PC-9 (cell line): ENCODE data around the gene AKR1C4.

Experiments
- EZH2 ChIP-seq: fragments of 200-600 bp; sonication (generic); IDR thresholded peaks from 2 replicates; pipeline ENCODE4 v1.8.0; 2017; ENCODE audit warnings: antibody characterized with exemption, low read depth
- TF ChIP-seq, protein P1 (sequence below): fragments of 200-600 bp; sonication (generic); conservative IDR thresholded peaks from 2 replicates; pipeline ENCODE4 v1.6.1; 2017; ENCODE audit warnings: mixed run types, antibody characterized with exemption, mild to moderate bottlenecking, moderate library complexity

DNA sequence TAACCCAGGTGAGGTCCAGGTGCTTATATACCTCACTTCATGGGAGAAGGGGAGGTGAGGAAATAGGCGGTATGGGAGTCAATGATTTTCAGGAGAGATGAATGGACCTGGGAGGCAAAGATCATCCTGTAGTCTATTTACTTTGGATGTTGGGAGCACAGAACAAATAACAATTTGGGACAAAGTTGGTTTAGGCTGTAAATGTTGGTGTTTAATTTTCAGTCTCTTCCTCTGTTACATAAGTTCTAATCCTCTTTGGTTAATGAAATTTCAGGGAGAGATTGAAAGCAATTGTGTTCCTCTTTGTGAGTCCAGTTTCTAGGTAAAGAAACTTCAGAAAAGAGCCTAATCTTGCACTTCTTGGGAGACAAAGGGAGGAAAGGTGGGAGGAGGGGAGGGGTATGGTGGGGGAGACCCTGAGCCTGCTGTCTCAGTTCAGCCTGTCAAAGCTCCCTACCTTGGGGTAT, 46.9 kb downstream of the AKR1C4 start:
- TF ChIP-seq, protein P1, sequence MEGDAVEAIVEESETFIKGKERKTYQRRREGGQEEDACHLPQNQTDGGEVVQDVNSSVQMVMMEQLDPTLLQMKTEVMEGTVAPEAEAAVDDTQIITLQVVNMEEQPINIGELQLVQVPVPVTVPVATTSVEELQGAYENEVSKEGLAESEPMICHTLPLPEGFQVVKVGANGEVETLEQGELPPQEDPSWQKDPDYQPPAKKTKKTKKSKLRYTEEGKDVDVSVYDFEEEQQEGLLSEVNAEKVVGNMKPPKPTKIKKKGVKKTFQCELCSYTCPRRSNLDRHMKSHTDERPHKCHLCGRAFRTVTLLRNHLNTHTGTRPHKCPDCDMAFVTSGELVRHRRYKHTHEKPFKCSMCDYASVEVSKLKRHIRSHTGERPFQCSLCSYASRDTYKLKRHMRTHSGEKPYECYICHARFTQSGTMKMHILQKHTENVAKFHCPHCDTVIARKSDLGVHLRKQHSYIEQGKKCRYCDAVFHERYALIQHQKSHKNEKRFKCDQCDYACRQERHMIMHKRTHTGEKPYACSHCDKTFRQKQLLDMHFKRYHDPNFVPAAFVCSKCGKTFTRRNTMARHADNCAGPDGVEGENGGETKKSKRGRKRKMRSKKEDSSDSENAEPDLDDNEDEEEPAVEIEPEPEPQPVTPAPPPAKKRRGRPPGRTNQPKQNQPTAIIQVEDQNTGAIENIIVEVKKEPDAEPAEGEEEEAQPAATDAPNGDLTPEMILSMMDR = no peak
- TF ChIP-seq EZH2 = no peak
